A549 (cell line): Measurements from ENCODE around the gene IQCC.

ENCODE experiments used
- MAFK ChIP-seq: fragments of 450-650 bp; IDR thresholded peaks from 2 replicates; pipeline ENCODE4 v1.6.1; 2014; ENCODE audit not compliant: partially characterized antibody
- MAX ChIP-seq: IDR thresholded peaks from 2 replicates; pipeline ENCODE4 v1.6.1; 2012
- MAZ ChIP-seq: fragments of 150-350 bp; IDR thresholded peaks from 2 replicates; pipeline ENCODE4 v1.6.1; 2014; ENCODE audit warnings: antibody characterized with exemption, low read depth, low read length, borderline replicate concordance
- NR3C1 ChIP-seq: fragments of >200 bp; sonication (Bioruptor Twin); formaldehyde crosslinking; IDR thresholded peaks from 3 replicates; pipeline ENCODE4 v1.6.1; 2017
- SREBF2 ChIP-seq: fragments of 450-650 bp; IDR thresholded peaks from 2 replicates; pipeline ENCODE4 v1.6.1; 2014; ENCODE audit warnings: mild to moderate bottlenecking, moderate library complexity
- TF ChIP-seq, protein P1 (sequence below): fragments of >200 bp; sonication (Bioruptor Twin); formaldehyde crosslinking; IDR thresholded peaks from 3 replicates; pipeline ENCODE4 v1.5.1; 2016
- TF ChIP-seq, protein P2 (sequence below): fragments of 450-650 bp; IDR thresholded peaks from 2 replicates; pipeline ENCODE4 v1.6.1; 2014; ENCODE audit warnings: antibody characterized with exemption
- TF ChIP-seq, protein P3 (sequence below): fragments of 250-450 bp; sonication (Bioruptor Pico); IDR thresholded peaks from 2 replicates; pipeline ENCODE4 v1.5.0; 2021; ENCODE audit warnings: mild to moderate bottlenecking, moderate library complexity, borderline replicate concordance

DNA sequence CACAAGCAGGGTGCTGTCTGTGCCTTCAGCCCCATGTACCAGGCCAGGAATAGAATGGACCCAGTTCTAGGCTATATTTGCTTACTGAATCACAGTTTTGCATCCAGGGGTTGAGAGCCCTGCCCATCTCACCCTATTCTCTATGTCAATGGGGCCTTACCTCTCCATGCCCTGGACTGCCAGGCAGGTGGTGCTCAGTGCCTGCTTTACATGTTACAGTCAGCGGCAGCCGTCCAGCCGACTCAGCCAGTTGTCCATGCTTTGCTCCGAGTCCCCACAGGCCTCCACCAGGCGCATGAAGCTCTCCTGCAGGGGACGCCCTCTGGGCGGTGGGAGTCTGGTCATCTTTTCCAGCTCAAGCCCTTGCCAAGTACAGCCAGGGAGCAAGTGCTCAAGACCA is 29.3 kb downstream of the IQCC start:
- TF ChIP-seq MAFK: no peak
- TF ChIP-seq, protein P1, sequence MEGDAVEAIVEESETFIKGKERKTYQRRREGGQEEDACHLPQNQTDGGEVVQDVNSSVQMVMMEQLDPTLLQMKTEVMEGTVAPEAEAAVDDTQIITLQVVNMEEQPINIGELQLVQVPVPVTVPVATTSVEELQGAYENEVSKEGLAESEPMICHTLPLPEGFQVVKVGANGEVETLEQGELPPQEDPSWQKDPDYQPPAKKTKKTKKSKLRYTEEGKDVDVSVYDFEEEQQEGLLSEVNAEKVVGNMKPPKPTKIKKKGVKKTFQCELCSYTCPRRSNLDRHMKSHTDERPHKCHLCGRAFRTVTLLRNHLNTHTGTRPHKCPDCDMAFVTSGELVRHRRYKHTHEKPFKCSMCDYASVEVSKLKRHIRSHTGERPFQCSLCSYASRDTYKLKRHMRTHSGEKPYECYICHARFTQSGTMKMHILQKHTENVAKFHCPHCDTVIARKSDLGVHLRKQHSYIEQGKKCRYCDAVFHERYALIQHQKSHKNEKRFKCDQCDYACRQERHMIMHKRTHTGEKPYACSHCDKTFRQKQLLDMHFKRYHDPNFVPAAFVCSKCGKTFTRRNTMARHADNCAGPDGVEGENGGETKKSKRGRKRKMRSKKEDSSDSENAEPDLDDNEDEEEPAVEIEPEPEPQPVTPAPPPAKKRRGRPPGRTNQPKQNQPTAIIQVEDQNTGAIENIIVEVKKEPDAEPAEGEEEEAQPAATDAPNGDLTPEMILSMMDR: no peak
- no peak for TF ChIP-seq MAX
- no peak for TF ChIP-seq SREBF2
- TF ChIP-seq, protein P2, sequence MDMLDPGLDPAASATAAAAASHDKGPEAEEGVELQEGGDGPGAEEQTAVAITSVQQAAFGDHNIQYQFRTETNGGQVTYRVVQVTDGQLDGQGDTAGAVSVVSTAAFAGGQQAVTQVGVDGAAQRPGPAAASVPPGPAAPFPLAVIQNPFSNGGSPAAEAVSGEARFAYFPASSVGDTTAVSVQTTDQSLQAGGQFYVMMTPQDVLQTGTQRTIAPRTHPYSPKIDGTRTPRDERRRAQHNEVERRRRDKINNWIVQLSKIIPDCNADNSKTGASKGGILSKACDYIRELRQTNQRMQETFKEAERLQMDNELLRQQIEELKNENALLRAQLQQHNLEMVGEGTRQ: no peak
- no peak for TF ChIP-seq NR3C1
- no peak for TF ChIP-seq MAZ
- TF ChIP-seq, protein P3, sequence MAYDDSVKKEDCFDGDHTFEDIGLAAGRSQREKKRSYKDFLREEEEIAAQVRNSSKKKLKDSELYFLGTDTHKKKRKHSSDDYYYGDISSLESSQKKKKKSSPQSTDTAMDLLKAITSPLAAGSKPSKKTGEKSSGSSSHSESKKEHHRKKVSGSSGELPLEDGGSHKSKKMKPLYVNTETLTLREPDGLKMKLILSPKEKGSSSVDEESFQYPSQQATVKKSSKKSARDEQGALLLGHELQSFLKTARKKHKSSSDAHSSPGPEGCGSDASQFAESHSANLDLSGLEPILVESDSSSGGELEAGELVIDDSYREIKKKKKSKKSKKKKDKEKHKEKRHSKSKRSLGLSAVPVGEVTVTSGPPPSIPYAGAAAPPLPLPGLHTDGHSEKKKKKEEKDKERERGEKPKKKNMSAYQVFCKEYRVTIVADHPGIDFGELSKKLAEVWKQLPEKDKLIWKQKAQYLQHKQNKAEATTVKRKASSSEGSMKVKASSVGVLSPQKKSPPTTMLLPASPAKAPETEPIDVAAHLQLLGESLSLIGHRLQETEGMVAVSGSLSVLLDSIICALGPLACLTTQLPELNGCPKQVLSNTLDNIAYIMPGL (CRISPR knock-in tag): no peak
